IMR-90 (cell line): ENCODE measurements around the gene TMPRSS7. TPM values are rescaled to one million over a fixed set of nuclear protein-coding genes. Genes with fewer than 3 reads are reported as not detected.

Experiments
- ATAC-seq: fragments of 200-7000 bp; cut with Tn5 transposase; 2 replicates; pipeline ENCODE4 v1.9.1; 2020; ENCODE audit warnings: low read depth, mild to moderate bottlenecking, moderate library complexity
- BruUV-seq: library from RNA; stranded (reverse); fragments of 400-500 nt; replicated peaks from 2 replicates; lab custom pipeline; 2021; lab: Mats Ljungman, UMichigan
- CTCF ChIA-PET: fragments of 300-600 bp; formaldehyde crosslinking; extraction: SDS; loops from one replicate; lab custom pipeline; 2021; ENCODE audit warnings: antibody characterized with exemption; lab: Yijun Ruan, JAX
- POLR2A ChIA-PET: fragments of 300-600 bp; sonication (Branson Sonifier 250); formaldehyde crosslinking; loops from one replicate; lab custom pipeline; 2022; ENCODE audit warnings: antibody characterized with exemption; ENCODE audit not compliant: unreplicated experiment; lab: Charles Lee
- DNase-seq: peaks from one replicate; pipeline ENCODE4 v3.0.0; 2013
- H2AFZ ChIP-seq: replicated peaks from 2 replicates; pipeline ENCODE3; 2013; ENCODE audit warnings: low read length, mild to moderate bottlenecking; ENCODE audit not compliant: poor library complexity
- H2AK5ac ChIP-seq: 2 replicates; pipeline ENCODE4 v1.6.1; 2013; ENCODE audit warnings: low read depth, low read length, inconsistent platforms
- H2AK9ac ChIP-seq: replicated peaks from 2 replicates; pipeline ENCODE3; 2013; ENCODE audit warnings: mild to moderate bottlenecking, low read depth, low read length, moderate library complexity; ENCODE audit not compliant: poor library complexity
- H2BK120ac ChIP-seq: 2 replicates; pipeline ENCODE4 v1.6.1; 2013; ENCODE audit warnings: low read depth, low read length, inconsistent platforms
- H2BK15ac ChIP-seq: 3 replicates; pipeline ENCODE4 v1.6.1; 2013; ENCODE audit warnings: low read depth, low read length, inconsistent platforms
- H2BK20ac ChIP-seq: 2 replicates; pipeline ENCODE4 v1.6.1; 2013; ENCODE audit warnings: low read depth, mild to moderate bottlenecking, inconsistent platforms, low read length, moderate library complexity
- H2BK5ac ChIP-seq: 2 replicates; pipeline ENCODE4 v1.6.1; 2013; ENCODE audit warnings: mild to moderate bottlenecking, low read depth, low read length, inconsistent platforms; ENCODE audit not compliant: poor library complexity, severe bottlenecking
- H3K14ac ChIP-seq: replicated peaks from 2 replicates; pipeline ENCODE4 v1.6.1; 2013; ENCODE audit warnings: low read depth, low read length, inconsistent platforms
- H3K18ac ChIP-seq: 2 replicates; pipeline ENCODE4 v1.6.1; 2013; ENCODE audit warnings: low read depth, low read length, control low read depth
- H3K23ac ChIP-seq: 2 replicates; pipeline ENCODE4 v1.6.1; 2013; ENCODE audit warnings: low read depth, low read length, inconsistent platforms
- H3K27ac ChIP-seq: 2 replicates; pipeline ENCODE4 v1.5.1; 2013; ENCODE audit warnings: mild to moderate bottlenecking, control low read depth, low read length; ENCODE audit not compliant: insufficient read depth
- H3K27me3 ChIP-seq: 2 replicates; pipeline ENCODE4 v1.6.1; 2013; ENCODE audit warnings: low read length; ENCODE audit not compliant: control insufficient read depth, insufficient read depth
- H3K36me3 ChIP-seq: 2 replicates; pipeline ENCODE4 v1.6.1; 2013; ENCODE audit warnings: low read length, mixed read lengths; ENCODE audit not compliant: control insufficient read depth, insufficient read depth
- H3K4ac ChIP-seq: 2 replicates; pipeline ENCODE4 v1.6.1; 2013; ENCODE audit warnings: low read depth, low read length, inconsistent platforms
- H3K4me1 ChIP-seq: 2 replicates; pipeline ENCODE4 v1.6.1; 2013; ENCODE audit warnings: low read length, mixed read lengths; ENCODE audit not compliant: control insufficient read depth, insufficient read depth
- H3K4me2 ChIP-seq: 2 replicates; pipeline ENCODE4 v1.6.1; 2013; ENCODE audit warnings: low read depth, mild to moderate bottlenecking, control low read depth, low read length, moderate library complexity
- H3K4me3 ChIP-seq: 2 replicates; pipeline ENCODE4 v1.5.1; 2013; ENCODE audit warnings: low read depth, mild to moderate bottlenecking, control low read depth, low read length, moderate library complexity; ENCODE audit not compliant: insufficient read depth
- H3K56ac ChIP-seq: 2 replicates; pipeline ENCODE4 v1.6.1; 2013; ENCODE audit warnings: low read length, inconsistent platforms; ENCODE audit not compliant: insufficient read depth; ENCODE audit errors: extremely low read depth
- H3K79me1 ChIP-seq, 2 experiments: 2 replicates each; pipeline ENCODE4 v1.6.1; 2013; ENCODE audit warnings: low read length in 2 of 2, inconsistent platforms in 1 of 2, low read depth in 1 of 2
- H3K9ac ChIP-seq: 2 replicates; pipeline ENCODE4 v1.6.1; 2013; ENCODE audit warnings: low read depth, low read length, control low read depth
- H3K9me1 ChIP-seq: 2 replicates; pipeline ENCODE4 v1.6.1; 2013; ENCODE audit warnings: low read length, inconsistent platforms; ENCODE audit not compliant: insufficient read depth
- H3K9me3 ChIP-seq: 2 replicates; pipeline ENCODE4 v1.6.1; 2013; ENCODE audit warnings: low read length; ENCODE audit not compliant: control insufficient read depth, insufficient read depth
- H4K20me1 ChIP-seq: 2 replicates; pipeline ENCODE4 v1.6.1; 2013; ENCODE audit warnings: low read length, inconsistent platforms; ENCODE audit not compliant: insufficient read depth
- H4K5ac ChIP-seq: 2 replicates; pipeline ENCODE4 v1.6.1; 2013; ENCODE audit warnings: mild to moderate bottlenecking, low read depth, low read length, control low read depth
- H4K8ac ChIP-seq, 2 experiments: 2 replicates each; pipeline ENCODE4 v1.6.1; 2013; ENCODE audit warnings: low read depth in 2 of 2, low read length in 2 of 2, control low read depth in 1 of 2, inconsistent platforms in 1 of 2
- H4K91ac ChIP-seq: 2 replicates; pipeline ENCODE4 v1.6.1; 2013; ENCODE audit warnings: low read depth, low read length, inconsistent platforms; ENCODE audit not compliant: insufficient read depth
- BHLHE40 ChIP-seq: fragments of 150-350 bp; IDR thresholded peaks from 2 replicates; pipeline ENCODE4 v1.6.1; 2016; ENCODE audit warnings: mild to moderate bottlenecking, low read depth, low read length
- CHD1 ChIP-seq: IDR thresholded peaks from 2 replicates; pipeline ENCODE4 v1.6.1; 2012; ENCODE audit warnings: low read depth, low read length, improper control_type of control experiment
- ELK1 ChIP-seq: fragments of 150-350 bp; IDR thresholded peaks from 2 replicates; pipeline ENCODE4 v1.6.1; 2016; ENCODE audit warnings: low read depth, mild to moderate bottlenecking, low read length, moderate library complexity, borderline replicate concordance
- FOS ChIP-seq: fragments of 150-350 bp; IDR thresholded peaks from 2 replicates; pipeline ENCODE4 v1.6.1; 2016; ENCODE audit warnings: low read depth, low read length
- MXI1 ChIP-seq: IDR thresholded peaks from 2 replicates; pipeline ENCODE4 v1.6.1; 2012; ENCODE audit warnings: low read depth, mild to moderate bottlenecking, low read length, moderate library complexity, borderline replicate concordance
- RCOR1 ChIP-seq: IDR thresholded peaks from 2 replicates; pipeline ENCODE4 v1.6.1; 2012; ENCODE audit warnings: mild to moderate bottlenecking, low read length, improper control_type of control experiment; ENCODE audit not compliant: insufficient replicate concordance
- WGBS, 2 experiments: methylation state at CpG; one replicate each; pipeline versions ENCODE4 v1.1.5 to v1.1.7; 2013; ENCODE audit warnings: missing lambda C conversion rate in 2 of 2; ENCODE audit not compliant: insufficient read length in 1 of 2; ENCODE audit errors: extremely low coverage in 2 of 2; 5-methylcytosine and 5-hydroxymethylcytosine counted together
- dilution Hi-C: fragments of 300-500 bp; cut with HindIII; formaldehyde crosslinking; loops from one replicate; pipeline ENCODE4 v1.14.3; 2018; ENCODE audit warnings: low sequenced_read_pairs; ENCODE audit not compliant: unreplicated experiment
- in situ Hi-C: fragments of 300-500 bp; cut with MboI; formaldehyde crosslinking; loops from 3 replicates; pipeline ENCODE4 v1.14.3; 2019; ENCODE audit warnings: low sequenced_read_pairs, inconsistent platforms, mixed read lengths
- intact Hi-C: fragments of 100-400 bp; cut with micrococcal nuclease; formaldehyde crosslinking; loops from 2 replicates; pipeline ENCODE4 v1.10.0; 2022
- polyA plus RNA-seq, 3 experiments: library from polyadenylated mRNA; depleted of rRNA; stranded (reverse); fragments of >200 nt; gene quantifications; 2 replicates each; pipeline ENCODE4 v1.2.3, GENCODE V29; 2012; ENCODE audit warnings: low replicate concordance in 1 of 3
- total RNA-seq: library from RNA; depleted of rRNA; stranded (reverse); fragments of >200 nt; gene quantifications from 2 replicates; pipeline ENCODE4 v1.2.3, GENCODE V29; 2012
- TF ChIP-seq, protein P1 (sequence below): fragments of 150-350 bp; IDR thresholded peaks from 2 replicates; pipeline ENCODE4 v1.6.1; 2017; ENCODE audit warnings: mild to moderate bottlenecking, antibody characterized with exemption, low read length, low read depth

Gene TMPRSS7
- total and polyA plus RNA-seq, 2 of the 4 experiments (the other 2 are of a cell fraction), result 0.07 TPM; not detected in 1

- Histone ChIP-seq H3K9me3 (no peaks in the 10 kb centered on the region), H3K56ac (no peak overlapping the region)
- in situ Hi-C loops, result no loop called here
Measured at GRCh38 chr3:112088944-112089343, 54.4 kb downstream of the TMPRSS7 start.

More at GRCh38 chr3:112088944-112089343, 54.4 kb downstream of the TMPRSS7 start:
- H2AK9ac ChIP-seq, result no peak overlapping the region
- no peak overlapping the region for H2BK120ac ChIP-seq
- no peak overlapping the region for H3K27ac ChIP-seq
- H3K4me3 ChIP-seq, result no peak overlapping the region
- H3K9me1 ChIP-seq, result peaks cover 13% of the 10 kb centered on the region; the same call in 1 of the 2 replicates
- H3K27me3 ChIP-seq, result no peaks in the 10 kb centered on the region
- H2BK15ac ChIP-seq, result no peak overlapping the region; the same call in 2 of the 3 replicates
- dilution Hi-C loops, result no loop called here
- no peak overlapping the region for H2BK20ac ChIP-seq
- peaks cover 12% of the 10 kb centered on the region for H3K4me1 ChIP-seq
- no peak overlapping the region for H4K91ac ChIP-seq
- no TSS peak for BruUV-seq
- DNase-seq (no peak), ATAC-seq (no peak)
- no peak overlapping the region for H3K4me2 ChIP-seq
- no peak overlapping the region for H4K8ac ChIP-seq
- intact Hi-C loops, result no loop called here
- peaks cover 16 to 51% of the 10 kb centered on the region in 2 experiments; a peak in 3 of 4 replicates for H3K79me1 ChIP-seq
- H4K5ac ChIP-seq, result no peak overlapping the region
- no peaks in the 10 kb centered on the region for H3K36me3 ChIP-seq
- H3K9ac ChIP-seq, result no peak overlapping the region
- H4K20me1 ChIP-seq, result no peaks in the 10 kb centered on the region
- no peak overlapping the region for H2AFZ ChIP-seq
- H3K14ac ChIP-seq, result no peak overlapping the region
- TF ChIP-seq RCOR1 (no peak), FOS (no peak), ELK1 (no peak), CHD1 (no peak), MXI1 (no peak), BHLHE40 (no peak)
- TF ChIP-seq, protein P1, sequence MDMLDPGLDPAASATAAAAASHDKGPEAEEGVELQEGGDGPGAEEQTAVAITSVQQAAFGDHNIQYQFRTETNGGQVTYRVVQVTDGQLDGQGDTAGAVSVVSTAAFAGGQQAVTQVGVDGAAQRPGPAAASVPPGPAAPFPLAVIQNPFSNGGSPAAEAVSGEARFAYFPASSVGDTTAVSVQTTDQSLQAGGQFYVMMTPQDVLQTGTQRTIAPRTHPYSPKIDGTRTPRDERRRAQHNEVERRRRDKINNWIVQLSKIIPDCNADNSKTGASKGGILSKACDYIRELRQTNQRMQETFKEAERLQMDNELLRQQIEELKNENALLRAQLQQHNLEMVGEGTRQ, result no peak
- no peak overlapping the region for H3K4ac ChIP-seq
- ChIA-PET POLR2A (no interaction called here), CTCF (no interaction called here)
- H3K18ac ChIP-seq, result no peak overlapping the region
- no peak overlapping the region for H2AK5ac ChIP-seq
- 0 out of 2 replicates have a peak overlapping the region, but pooled peaks have one; percentile 4 for H3K23ac ChIP-seq
- H2BK5ac ChIP-seq, result no peak overlapping the region
- WGBS, 2 experiments, result no CpG with 5 or more reads among the region's 4 CpGs
